22Rv1 (cell line): ENCODE data around the gene USP27X.

ENCODE experiments used
- ZFX ChIP-seq: fragments of 450-650 bp; IDR thresholded peaks from 2 replicates; pipeline ENCODE4 v1.6.1; 2017; ENCODE audit warnings: antibody characterized with exemption, borderline replicate concordance
- TF ChIP-seq, protein P1 (sequence below): fragments of 450-650 bp; IDR thresholded peaks from 2 replicates; pipeline ENCODE4 v1.5.1; 2017; ENCODE audit warnings: mild to moderate bottlenecking

DNA sequence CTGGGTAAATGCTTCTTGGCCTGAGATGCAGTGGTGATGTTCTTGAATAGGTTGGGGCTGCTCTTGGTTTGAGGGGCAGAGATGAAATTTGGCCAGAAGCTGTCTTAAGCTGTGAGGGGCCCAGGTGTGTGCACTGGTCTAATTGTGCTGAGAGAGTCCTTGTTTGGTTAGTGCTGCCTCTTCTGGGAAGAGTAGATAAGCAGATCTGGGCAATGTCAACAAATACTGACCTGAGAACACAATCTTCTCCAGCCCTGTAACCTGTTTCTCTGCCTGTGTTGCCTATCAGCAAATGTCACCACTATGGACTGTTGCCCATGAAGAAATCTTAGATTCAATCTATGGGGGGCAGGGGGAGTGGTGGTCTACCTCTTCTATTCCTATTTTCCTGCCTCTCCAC, 17.2 kb upstream of the USP27X start:
- TF ChIP-seq, protein P1, sequence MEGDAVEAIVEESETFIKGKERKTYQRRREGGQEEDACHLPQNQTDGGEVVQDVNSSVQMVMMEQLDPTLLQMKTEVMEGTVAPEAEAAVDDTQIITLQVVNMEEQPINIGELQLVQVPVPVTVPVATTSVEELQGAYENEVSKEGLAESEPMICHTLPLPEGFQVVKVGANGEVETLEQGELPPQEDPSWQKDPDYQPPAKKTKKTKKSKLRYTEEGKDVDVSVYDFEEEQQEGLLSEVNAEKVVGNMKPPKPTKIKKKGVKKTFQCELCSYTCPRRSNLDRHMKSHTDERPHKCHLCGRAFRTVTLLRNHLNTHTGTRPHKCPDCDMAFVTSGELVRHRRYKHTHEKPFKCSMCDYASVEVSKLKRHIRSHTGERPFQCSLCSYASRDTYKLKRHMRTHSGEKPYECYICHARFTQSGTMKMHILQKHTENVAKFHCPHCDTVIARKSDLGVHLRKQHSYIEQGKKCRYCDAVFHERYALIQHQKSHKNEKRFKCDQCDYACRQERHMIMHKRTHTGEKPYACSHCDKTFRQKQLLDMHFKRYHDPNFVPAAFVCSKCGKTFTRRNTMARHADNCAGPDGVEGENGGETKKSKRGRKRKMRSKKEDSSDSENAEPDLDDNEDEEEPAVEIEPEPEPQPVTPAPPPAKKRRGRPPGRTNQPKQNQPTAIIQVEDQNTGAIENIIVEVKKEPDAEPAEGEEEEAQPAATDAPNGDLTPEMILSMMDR = no peak
- TF ChIP-seq ZFX = no peak
